ENCODE data around the gene ZSCAN10.

ZSCAN10 gene

DNA sequence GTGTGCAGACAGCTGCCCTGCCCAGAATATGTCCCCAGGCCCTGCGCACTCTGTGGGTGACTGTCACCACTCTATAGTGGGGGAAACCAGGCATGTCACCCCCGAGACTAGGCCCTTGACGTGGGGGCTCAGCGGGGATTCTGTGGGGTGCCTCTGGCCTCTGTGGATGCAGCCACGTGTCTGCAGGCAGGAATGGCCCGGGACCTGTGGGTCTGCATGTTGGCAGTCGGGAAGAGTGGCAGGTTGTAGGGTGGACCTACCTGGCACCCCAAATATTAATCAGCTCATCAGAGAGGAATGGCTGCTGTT lies 32.7 kb downstream of the ZSCAN10 start:
- TF ChIP-seq POU2F2 (IDR thresholded peaks at IDR 0.05; ENCODE audit: low read depth, low read length) (no peak), POLR2AphosphoS5 (IDR thresholded peaks at IDR 0.05; ENCODE audit: low read depth, low read length) (no peak), SPI1 (IDR thresholded peaks at IDR 0.05; ENCODE audit: low read depth, low read length) (no peak), PAX5 (IDR thresholded peaks at IDR 0.05; ENCODE audit: insufficient read depth, low read length, severe bottlenecking) (no peak), POLR2A (IDR thresholded peaks at IDR 0.05; ENCODE audit: low read depth, low read length) (no peak), TAF1 (IDR thresholded peaks at IDR 0.05; ENCODE audit: low read depth, low read length) (no peak)
- DNase-seq (ENCODE audit: insufficient read length, low spot score), result no peak
- no peak for FAIRE-seq

DNA sequence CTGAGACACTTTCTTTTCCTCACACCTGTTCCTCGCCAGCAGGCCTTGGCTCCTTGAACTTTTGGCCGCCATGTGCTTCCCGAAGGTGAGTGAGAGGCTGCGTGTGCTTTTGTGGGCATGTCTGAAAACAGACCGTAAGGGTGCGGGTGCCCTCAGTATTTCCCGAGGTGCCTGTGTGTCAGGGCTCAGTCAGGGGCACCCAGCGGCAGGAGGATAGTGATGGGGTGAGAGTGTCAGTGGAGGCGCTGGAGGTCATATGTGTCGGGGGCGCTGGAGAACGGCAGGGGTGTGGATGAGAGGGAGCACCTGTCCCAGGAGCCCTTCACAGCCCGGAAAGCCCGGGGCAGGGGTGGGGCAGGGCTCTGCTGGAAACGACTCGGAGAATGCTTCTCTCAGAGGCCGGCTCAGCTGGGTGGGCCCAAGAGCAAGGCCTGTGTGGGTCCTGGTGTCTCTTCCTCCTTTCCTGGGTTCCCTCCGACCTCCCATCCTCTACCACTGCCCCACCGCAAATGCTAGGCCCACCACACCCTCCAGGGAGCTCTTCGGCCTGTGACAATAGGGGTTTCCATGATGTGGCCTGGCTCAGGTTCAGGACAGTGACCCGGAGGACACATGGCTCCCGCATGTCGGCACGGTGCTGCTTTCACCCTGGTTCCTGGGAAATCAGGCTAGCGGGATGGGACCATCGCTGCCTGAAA lies 33.2 kb downstream of the ZSCAN10 start:
- DNase-seq (ENCODE audit: insufficient read length, low spot score) (no peak), FAIRE-seq (no peak)
- TF ChIP-seq SPI1 (IDR thresholded peaks at IDR 0.05; ENCODE audit: low read depth, low read length), result no peak
- TF ChIP-seq TAF1 (IDR thresholded peaks at IDR 0.05; ENCODE audit: low read depth, low read length), result no peak
- TF ChIP-seq PAX5 (IDR thresholded peaks at IDR 0.05; ENCODE audit: insufficient read depth, low read length, severe bottlenecking), result no peak
- no peak for TF ChIP-seq POU2F2 (IDR thresholded peaks at IDR 0.05; ENCODE audit: low read depth, low read length)
- TF ChIP-seq POLR2A (IDR thresholded peaks at IDR 0.05; ENCODE audit: low read depth, low read length), result no peak
- no peak for TF ChIP-seq POLR2AphosphoS5 (IDR thresholded peaks at IDR 0.05; ENCODE audit: low read depth, low read length)

DNA sequence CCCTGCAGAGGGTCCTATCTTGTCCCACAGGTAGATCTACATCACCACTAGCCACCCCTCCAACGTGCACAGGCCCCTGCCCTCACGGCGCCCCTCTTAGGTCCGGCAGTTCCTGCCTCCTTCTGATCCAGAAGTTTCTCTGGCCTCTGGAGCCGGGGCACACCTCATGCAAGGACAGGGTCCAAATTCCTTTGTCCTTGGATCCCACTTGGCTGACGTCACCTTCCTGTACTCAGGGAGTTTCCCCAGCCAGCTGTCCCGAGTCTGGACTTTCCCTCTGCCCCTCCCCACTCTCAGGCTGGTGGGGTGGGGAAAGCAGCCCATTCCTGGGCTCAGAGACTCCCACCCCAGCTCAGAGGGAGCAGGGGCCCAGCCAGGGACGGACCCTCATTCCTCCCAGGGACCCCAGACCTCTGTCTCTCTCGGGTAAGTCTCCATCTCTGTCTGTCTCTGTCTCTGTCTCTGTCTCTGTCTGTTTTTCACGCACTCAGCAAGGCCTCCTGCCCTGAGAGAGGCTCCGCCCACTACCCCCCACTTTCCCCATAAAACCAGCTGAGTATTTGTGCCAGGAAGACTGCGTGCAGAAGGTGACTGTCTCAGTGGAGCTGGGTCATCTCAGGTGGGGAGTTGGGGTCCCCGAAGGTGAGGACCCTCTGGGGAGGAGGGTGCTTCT lies 33.9 kb downstream of the ZSCAN10 start, which contains the start of gene IL32:
TSS of gene IL32 (plus strand) at position 572 of the 673 bp plus-strand sequence. CDS start 172 bp downstream, outside the sequence.
- FAIRE-seq (peak; percentile 45), DNase-seq (ENCODE audit: insufficient read length, low spot score) (no peak)
- TF ChIP-seq TAF1 (IDR thresholded peaks at IDR 0.05; ENCODE audit: low read depth, low read length), result no peak
- no peak for TF ChIP-seq POU2F2 (IDR thresholded peaks at IDR 0.05; ENCODE audit: low read depth, low read length)
- no peak for TF ChIP-seq PAX5 (IDR thresholded peaks at IDR 0.05; ENCODE audit: insufficient read depth, low read length, severe bottlenecking)
- TF ChIP-seq SPI1 (IDR thresholded peaks at IDR 0.05; ENCODE audit: low read depth, low read length), result no peak
- TF ChIP-seq POLR2AphosphoS5 (IDR thresholded peaks at IDR 0.05; ENCODE audit: low read depth, low read length), result peak; percentile 53; the same call in 1 of the 2 replicates
- TF ChIP-seq POLR2A (IDR thresholded peaks at IDR 0.05; ENCODE audit: low read depth, low read length), result no peak

- DNase-seq (ENCODE audit: insufficient read length, low spot score) (no peak), FAIRE-seq (no peak)
- no peak for TF ChIP-seq TAF1 (IDR thresholded peaks at IDR 0.05; ENCODE audit: low read depth, low read length)
- no peak for TF ChIP-seq POLR2A (IDR thresholded peaks at IDR 0.05; ENCODE audit: low read depth, low read length)
- no peak for TF ChIP-seq POLR2AphosphoS5 (IDR thresholded peaks at IDR 0.05; ENCODE audit: low read depth, low read length)
- no peak for TF ChIP-seq SPI1 (IDR thresholded peaks at IDR 0.05; ENCODE audit: low read depth, low read length)
- no peak for TF ChIP-seq PAX5 (IDR thresholded peaks at IDR 0.05; ENCODE audit: insufficient read depth, low read length, severe bottlenecking)
- TF ChIP-seq POU2F2 (IDR thresholded peaks at IDR 0.05; ENCODE audit: low read depth, low read length), result no peak
Observed at GRCh38 chr16:3063625-3064386, 35.3 kb downstream of the ZSCAN10 start.

DNA sequence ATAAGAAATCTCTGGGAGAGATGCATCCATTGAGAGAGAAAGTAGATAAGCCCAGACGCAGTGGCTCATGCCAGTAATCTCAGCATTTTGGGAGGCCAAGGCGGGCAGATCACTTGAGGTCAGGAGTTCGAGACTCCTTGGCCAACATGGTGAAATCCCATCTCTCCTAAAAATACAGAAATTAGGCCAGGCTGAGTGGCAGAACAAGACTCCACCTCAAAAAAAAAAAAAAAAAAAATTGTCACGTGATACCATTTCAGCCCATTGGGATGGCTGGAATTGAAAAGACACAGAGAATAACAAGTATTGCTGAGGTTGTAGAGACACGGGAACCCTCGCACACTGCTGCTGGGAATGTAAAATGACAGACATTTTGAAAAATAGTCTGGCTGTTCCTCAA lies 36.5 kb downstream of the ZSCAN10 start:
- TF ChIP-seq SPI1 (IDR thresholded peaks at IDR 0.05; ENCODE audit: low read depth, low read length) (no peak), PAX5 (IDR thresholded peaks at IDR 0.05; ENCODE audit: insufficient read depth, low read length, severe bottlenecking) (no peak), TAF1 (IDR thresholded peaks at IDR 0.05; ENCODE audit: low read depth, low read length) (no peak), POU2F2 (IDR thresholded peaks at IDR 0.05; ENCODE audit: low read depth, low read length) (no peak), POLR2AphosphoS5 (IDR thresholded peaks at IDR 0.05; ENCODE audit: low read depth, low read length) (no peak), POLR2A (IDR thresholded peaks at IDR 0.05; ENCODE audit: low read depth, low read length) (no peak)

DNA sequence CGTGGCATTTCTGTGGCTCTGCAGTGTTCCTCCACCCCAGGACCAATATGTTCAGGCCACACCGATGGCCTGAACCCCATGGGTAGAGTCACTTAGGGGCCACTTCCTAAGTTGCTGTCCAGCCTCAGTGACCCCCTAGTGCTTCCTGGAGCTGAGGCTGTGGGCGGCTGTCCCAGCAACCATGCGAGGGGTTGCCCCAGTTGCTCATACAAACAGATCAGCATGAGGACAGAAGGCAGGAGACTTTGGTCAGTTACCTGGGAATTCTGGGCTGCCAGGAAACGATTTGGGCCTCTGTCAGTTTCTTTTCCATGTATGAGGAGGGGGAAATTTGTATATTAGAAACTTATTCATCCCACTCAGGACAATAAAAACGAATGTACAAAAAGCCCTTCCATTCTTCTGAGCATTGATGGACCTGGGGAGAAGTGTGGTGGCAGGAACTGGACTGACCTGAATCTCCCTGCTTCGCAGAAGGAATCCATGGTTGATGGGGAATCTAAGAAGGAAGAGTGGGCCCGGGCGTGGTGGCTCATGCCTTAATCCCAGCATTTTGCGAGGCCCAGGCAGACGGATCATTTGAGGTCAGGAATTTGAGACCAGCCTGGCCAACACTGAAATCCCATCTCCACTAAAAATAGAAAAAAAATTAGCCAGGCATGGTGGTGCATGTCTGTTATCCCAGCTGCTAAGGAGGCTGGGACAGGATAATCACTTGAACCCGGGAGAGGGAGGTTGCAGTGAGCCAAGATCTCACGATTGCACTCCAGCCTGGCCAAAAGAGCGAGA lies 38.6 kb downstream of the ZSCAN10 start:
- FAIRE-seq (no peak), DNase-seq (ENCODE audit: insufficient read length, low spot score) (no peak)
- TF ChIP-seq POU2F2 (IDR thresholded peaks at IDR 0.05; ENCODE audit: low read depth, low read length) (no peak), SPI1 (IDR thresholded peaks at IDR 0.05; ENCODE audit: low read depth, low read length) (no peak), TAF1 (IDR thresholded peaks at IDR 0.05; ENCODE audit: low read depth, low read length) (no peak), PAX5 (IDR thresholded peaks at IDR 0.05; ENCODE audit: insufficient read depth, low read length, severe bottlenecking) (no peak), POLR2AphosphoS5 (IDR thresholded peaks at IDR 0.05; ENCODE audit: low read depth, low read length) (no peak), POLR2A (IDR thresholded peaks at IDR 0.05; ENCODE audit: low read depth, low read length) (no peak)

More for the DNA sequence above, 36.5 kb downstream of the ZSCAN10 start:
- DNase-seq (ENCODE audit: insufficient read length, low spot score), result no peak
- no peak for FAIRE-seq

DNA sequence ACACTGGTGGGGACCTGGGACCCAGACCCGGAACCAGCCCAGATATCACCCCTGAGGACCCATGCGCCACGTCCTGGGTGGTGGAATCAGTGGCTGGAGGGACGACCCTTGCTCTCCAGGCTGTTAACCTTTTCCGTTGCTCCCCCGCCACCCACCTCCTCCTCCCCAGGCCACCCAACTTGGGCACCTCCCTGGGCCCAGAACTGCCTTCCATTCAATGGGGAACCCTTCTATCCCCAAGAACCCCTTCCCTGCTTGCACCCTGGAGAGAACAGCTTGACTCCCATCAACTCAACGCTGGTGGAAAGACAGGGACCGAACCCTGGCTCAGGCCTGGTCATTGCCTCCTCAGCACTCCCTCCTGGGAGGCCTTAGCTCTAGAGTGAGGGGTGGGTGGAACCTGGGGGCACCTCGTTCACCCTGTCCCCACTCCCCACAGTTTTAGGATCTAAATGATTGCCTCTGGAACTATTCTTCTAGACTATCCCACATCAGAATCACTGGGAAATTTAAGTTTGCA lies 39.3 kb downstream of the ZSCAN10 start:
- TF ChIP-seq POLR2AphosphoS5 (IDR thresholded peaks at IDR 0.05; ENCODE audit: low read depth, low read length) (no peak), SPI1 (IDR thresholded peaks at IDR 0.05; ENCODE audit: low read depth, low read length) (no peak), POLR2A (IDR thresholded peaks at IDR 0.05; ENCODE audit: low read depth, low read length) (no peak), TAF1 (IDR thresholded peaks at IDR 0.05; ENCODE audit: low read depth, low read length) (no peak), PAX5 (IDR thresholded peaks at IDR 0.05; ENCODE audit: insufficient read depth, low read length, severe bottlenecking) (no peak)
- FAIRE-seq, result no peak
- no peak for DNase-seq (ENCODE audit: insufficient read length, low spot score)

- FAIRE-seq (peak; percentile 96), DNase-seq (ENCODE audit: insufficient read length, low spot score) (peak; percentile 95)
- TF ChIP-seq PAX5 (IDR thresholded peaks at IDR 0.05; ENCODE audit: insufficient read depth, low read length, severe bottlenecking), result peak; percentile 74
- no peak for TF ChIP-seq SPI1 (IDR thresholded peaks at IDR 0.05; ENCODE audit: low read depth, low read length)
Observed at GRCh38 chr16:3059041-3059722, 39.9 kb downstream of the ZSCAN10 start.

All from GM12891 (cell line).